DLD1 (cell line): ENCODE data around the gene SLC29A3.

Experiments
- in situ Hi-C: cut with HindIII; loops from 2 replicates; pipeline ENCODE4 v1.10.0; 2017; ENCODE audit warnings: low sequenced_read_pairs

Gene SLC29A3

DNA sequence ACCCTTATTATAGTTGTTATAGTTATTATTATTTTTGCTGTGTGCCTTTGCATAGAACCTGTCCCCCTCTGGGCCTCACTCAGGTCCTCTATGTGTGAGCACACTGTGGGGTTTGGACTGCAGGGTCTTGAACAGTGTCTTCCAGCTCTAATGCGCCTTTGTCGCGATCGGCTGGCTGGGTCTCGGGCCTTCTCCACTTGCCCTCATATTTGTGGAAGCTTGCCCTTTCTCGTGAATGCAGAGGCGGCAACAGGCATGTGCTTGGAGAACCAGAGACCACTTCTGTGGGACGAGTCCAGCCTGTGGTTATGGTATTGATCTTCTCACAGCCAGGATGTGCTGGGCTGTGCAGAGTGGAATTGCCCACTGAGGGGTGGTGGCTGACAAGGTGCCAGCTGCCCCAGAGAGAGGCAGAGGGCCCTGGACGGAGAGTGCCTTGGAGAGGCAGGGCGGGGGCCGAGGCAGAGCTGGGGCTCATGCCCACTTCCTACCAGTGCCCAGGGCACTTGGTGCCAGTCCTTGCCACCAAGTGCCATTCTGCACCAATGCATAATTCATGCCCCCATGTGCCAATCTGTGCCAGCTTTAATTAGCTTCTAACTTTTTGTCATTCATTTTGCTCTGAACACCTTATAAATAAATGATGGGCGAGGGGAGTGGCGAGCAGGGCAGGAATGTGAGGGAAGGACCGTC, 70.9 kb downstream of the SLC29A3 start:
- in situ Hi-C loops, result loop anchor here (25.0 kb wide), 2 partner anchors 322 to 447 kb away; partner anchors contain the start of gene C10orf105

DNA sequence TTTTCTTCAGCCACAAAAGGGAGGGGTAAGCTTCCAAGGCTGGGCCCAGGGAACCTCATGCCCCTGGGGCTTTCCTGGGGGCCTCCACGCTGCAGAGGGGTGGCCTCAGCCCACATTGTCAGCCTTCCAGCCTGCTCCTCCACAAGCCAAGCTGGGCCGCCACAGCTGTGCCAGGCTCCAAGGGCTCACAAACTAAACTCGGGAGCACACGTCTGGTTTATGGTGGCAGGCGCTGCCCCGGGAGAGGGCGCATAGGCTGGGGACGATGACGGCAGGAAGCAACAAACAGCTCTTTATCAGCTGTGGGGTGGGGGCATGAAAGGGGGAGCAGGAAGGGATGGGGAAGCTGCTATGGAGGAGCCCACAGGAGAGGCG, 71.4 kb downstream of the SLC29A3 start:
- in situ Hi-C loops, result loop anchor here (25.0 kb wide), 2 partner anchors 322 to 447 kb away; partner anchors contain the start of gene C10orf105

DNA sequence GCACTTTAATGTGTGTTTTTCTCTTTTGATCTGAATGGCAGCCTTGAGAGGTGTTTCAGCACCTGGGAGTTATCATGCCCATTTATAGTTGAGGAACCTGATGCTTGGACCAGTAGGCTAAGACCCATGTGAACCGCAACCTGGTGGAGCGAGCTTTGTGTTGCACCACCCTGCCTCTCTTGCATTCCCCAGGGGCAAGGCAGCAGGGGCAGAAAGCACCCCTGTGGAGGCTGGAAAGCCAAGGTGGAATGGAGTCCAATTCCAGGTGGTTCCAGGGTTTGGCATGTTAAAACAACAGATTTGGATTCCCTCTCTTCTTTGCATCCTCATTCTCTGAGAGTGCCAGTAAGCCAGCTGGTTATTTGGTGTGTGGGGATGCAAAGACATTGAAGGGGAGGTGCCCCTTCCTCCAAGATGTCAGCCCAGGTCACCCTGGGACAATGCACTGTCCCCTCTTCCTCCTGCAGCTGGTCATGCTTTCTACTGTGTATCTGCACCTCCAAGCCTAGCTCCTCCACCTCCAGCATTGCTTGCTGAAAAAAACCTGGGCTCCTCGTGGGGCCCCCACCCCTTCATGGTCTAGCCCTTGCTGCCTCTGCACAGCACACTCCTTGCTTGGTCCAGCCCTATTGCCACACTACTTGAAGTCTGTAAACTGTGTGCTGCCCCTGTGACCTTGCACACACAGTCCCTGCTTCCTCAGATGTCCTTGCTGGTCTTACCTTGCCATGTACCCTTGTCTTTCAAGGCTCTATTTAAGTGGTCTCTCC, 72.0 kb downstream of the SLC29A3 start:
- in situ Hi-C loops, result loop anchor here (25.0 kb wide), 2 partner anchors 321 to 446 kb away; partner anchors contain the start of gene C10orf105

DNA sequence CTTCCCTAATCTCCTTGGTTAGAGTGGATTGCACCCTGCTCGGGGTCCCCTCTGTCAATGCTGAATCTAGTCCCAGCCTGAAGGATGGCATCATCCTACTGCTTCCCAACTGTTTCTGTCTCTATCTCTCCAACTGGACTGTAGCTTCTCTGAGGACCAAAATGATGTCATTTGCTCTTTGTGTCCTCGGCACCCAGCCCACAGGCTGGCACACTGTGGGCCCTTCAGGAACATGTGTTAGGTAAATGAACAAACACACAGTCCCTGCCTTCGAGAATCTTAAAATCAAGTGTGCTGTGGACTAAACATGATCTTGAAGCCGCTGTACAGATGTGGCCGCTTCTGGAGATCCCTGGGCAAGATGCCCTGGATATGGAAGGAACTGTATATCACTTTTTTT, 72.6 kb downstream of the SLC29A3 start:
- in situ Hi-C loops, result loop anchor here (25.0 kb wide), 2 partner anchors 321 to 446 kb away; partner anchors contain the start of gene C10orf105

DNA sequence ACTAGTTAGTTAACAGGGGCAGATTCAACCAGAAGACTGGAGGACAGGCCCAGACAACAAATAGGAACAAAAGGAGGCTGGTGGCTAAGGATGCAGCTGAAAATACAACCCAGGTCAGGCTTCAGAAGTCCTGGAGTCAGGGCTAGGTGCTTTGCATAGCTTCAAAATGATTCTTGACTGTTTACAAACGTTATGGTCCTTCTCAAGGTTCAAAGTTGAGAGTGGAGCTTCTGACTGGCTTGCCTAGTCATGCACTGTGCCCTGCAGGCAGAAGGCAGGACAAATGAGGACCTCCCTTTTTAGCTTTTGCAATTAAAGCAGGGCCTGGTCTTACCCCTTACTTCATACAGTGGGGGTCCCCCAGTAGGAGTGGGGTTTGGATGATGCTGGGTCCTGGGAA, 73.2 kb downstream of the SLC29A3 start:
- in situ Hi-C loops, result loop anchor here (25.0 kb wide), 2 partner anchors 320 to 445 kb away; partner anchors contain the start of gene C10orf105

DNA sequence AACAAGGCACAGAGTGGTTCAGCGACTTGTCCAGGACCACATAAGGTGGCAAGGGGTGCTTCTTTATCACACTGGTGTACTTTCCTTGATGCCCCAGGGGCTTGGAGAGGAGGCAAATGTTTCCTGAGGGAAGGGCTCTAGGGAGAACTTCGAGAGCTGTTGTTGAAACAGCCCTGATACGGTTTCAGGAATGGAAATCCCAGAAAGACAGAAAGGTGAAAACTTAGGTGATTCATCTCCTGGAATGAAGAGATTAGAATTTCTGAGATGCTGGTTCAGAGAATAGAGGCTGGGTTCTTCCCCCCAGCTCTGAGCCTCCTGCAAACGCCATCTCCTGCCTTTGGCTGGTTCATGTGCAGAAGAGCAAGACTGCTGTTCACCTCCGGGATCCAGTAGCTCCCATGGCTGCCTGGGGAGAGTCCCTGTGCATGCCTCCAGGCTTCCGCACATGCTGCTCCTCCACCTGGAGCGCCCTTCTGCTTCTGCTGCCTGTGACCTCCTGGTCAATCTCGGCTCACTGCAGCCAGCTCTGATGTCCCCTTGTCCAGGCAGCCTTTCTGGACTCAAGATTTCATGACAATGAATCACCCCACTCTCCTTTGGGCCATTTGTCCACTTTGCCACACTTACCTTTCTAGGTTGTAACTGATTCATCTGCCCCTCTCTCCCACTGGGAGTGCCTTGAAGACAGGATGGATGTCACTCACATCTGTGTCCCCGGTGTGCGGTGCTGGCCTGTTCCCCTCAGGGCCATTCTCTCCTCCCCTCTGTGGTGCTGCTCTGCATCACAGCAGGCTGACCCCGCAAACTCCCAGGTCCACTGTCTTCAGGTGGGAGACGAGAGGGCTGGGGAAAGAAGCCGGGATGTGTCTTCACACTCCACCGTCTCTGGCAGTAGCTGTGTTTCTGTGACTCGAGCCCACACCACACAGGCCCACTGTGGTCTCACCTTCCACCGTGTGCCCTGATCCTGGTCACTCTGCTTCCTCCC, 74.0 kb downstream of the SLC29A3 start:
- in situ Hi-C loops, result loop anchor here (25.0 kb wide), 2 partner anchors 319 to 444 kb away; partner anchors contain the start of gene C10orf105

DNA sequence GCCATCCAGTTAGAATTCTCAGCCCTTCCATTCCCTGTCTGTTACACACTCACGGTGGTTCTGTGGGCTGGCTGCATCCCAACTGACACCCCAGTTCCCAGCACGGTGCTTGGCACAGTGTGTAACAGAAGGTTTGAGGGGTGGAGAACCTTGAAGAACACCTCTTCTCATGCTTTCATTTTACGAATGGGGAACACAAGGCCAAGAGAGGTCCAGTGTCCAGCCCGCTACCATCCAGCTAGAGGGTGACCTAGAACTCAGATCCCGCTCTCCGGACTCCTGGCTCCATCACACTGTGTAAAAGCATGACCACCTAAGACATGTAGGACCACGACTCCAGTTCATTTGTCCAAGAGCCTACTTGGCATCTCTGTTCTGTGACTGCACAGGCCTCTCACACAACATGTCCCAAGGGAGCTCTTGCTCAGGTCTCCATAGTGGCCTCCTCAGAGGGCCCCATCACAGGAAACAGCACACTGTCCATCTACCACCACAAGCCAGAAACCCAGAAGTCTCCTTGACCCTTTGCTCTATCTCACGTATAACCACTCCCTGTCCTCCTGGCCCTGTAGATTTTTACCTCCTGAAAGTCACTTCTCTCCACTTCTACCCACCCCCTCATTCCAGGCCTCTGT, 74.9 kb downstream of the SLC29A3 start:
- in situ Hi-C loops, result loop anchor here (25.0 kb wide), 2 partner anchors 318 to 443 kb away; partner anchors contain the start of gene C10orf105

DNA sequence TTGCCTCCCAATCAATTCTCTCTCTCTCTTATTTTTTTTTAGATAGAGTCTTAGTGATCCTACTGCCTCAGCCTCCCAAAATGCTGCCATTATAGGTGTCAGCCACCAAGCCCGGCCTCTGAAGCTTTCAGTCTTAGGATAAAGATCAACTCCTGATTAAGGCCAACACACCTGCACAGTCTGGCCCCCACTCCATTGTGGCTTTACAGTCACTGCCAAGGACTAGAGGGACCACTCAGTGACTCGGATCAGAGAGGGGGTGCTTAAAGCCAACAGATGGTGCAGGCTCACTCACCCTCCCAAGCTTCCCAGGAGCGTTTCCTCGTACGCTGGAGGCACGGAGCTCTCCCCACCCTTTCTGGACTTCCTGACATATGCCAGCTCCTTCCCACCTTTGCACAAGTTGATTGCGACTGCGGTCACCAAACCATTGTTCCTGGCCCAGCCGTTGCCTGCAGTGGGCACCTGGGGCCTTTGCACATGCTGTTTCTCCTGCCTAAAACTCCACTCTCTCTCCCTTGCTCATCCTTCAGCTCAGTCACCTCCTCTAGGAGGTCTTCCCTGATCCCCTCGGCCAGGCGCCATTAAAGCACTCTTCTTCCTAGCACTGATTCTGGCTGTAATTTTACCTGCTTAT, 76.0 kb downstream of the SLC29A3 start:
- in situ Hi-C loops, result loop anchor here (25.0 kb wide), 2 partner anchors 317 to 442 kb away; partner anchors contain the start of gene C10orf105

DNA sequence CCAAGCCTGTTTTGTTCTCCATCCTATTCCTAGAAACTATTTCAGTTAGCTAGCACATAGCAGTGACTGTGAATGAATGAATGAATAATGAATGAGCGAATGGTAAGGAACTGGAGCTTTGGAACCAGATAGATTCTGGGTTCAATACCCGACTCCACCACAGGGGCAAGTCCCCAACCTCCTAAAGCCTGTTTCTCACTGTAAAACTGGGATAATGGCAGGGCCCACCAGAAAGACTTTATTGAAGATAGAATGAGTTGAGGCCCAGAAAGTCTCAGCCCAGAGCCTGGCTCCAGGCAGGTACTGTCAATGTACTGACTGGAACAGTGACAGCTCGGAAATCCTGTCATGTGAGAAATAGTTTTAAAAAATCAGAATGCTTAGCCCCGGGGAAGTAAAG, 76.6 kb downstream of the SLC29A3 start:
- in situ Hi-C loops, result loop anchor here (25.0 kb wide), 2 partner anchors 317 to 442 kb away; partner anchors contain the start of gene C10orf105

DNA sequence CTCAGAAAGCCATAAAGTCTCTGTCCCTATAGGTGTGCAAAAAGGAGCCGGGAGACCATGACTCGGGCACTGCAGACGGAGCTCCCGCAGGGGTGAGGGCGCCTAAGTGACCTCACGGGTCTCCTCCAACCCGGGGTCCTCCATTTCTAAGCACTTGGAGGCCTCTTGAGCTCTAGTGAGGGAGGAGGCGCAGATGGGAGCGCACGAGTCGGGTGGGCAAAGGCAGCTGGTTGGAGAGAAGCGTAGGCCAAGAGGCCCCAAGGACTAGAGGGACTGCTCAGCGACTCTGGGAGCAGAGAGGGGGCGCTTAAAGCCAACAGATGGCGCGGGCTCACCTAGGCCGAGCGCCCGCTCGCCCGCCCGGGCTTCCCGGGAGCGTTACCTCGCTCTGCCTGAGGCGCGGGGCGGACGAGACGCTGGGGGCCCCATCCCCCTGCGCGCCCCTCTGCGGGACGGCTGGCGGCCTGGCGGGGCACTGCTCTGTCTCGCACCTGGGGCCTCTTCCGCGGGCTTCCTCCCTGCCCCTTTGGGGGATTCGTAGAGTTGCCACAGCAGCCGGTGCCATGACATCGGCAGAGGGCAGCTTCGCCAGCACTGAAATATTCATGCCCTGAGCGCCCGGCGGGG, 77.1 kb downstream of the SLC29A3 start:
- in situ Hi-C loops, result loop anchor here (25.0 kb wide), 2 partner anchors 316 to 441 kb away; partner anchors contain the start of gene C10orf105

DNA sequence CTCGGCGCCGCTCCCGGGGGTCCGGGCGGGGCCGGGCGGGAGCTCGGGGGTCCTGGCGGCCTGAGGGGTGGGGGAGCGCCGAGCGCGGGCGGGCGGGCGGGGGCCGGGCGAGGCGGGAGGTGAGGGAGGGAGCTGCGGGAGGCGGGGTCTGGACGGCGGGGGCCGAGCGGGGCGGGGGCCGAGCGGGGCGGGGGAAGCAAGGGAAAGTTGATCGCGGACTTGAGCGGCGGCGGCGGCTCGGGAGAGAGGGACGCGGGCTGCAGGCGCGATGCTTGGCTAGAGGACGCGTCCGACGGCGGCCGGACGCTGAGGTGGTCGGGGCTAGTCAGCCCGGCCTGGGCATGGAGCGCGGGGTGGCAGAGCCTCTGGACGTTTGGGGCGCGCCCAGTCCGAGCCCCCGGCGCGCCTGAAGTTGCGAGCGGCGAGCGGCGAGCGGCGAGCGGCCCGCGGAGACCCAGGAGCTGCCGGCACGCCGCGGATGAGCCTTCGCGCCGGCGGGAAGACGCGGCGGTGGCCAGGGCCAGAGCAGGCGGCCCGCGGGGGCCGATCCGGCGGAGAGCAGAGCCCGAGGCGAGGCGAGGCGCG, 77.7 kb downstream of the SLC29A3 start, which contains the start of gene CDH23:
Gene CDH23 (plus strand): TSS at position 210 of the 585 bp plus-strand sequence. CDS start 42,912 bp downstream, outside the sequence.
- in situ Hi-C loops, result loop anchor here (25.0 kb wide), 2 partner anchors 315 to 440 kb away; partner anchors contain the start of gene C10orf105

DNA sequence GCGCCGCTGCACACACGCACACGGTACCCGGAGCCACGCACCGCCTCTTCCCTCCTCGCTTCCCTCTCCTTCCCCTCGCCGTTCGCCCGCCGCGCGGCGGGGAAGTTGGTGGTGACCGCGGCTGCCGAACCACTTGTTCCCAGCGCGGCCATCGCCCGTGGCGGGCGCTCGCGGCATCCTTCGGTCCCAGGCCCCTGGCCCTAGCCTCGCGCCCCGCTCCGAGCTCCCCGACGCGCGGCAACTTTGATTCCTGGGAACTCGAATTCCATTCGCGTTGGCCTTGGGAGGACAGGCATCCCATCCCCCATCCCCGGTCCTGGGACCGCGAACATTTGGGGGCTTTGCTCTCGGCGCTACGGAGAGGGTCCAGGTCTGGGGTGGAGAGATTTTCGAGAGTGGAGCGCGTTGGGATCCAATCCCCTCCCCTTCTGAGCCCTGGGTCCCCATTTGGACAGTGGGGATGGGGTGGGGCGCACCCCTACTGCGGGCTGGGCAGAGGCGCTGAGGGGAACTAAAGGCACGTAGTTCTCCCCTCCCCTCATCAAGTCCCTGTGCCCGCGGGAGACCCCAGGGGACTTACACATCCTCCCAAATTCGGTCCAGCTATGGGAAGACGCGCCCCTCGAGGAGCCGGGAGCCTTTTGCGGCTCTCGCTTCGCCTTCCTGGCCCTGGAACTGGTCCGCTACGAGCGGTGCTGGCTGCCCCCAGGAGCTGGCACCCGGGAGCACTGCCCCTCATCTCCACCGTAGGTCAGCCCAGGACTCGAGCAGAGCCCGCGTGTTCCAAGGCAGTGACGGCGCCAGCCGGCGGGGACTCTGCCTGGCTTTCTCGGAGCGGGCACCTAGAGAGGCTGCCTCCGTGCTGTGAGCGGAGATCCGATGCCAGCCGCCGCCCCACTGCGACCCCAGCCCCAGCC, 78.5 kb downstream of the SLC29A3 start:
- in situ Hi-C loops, result loop anchor here (25.0 kb wide), 2 partner anchors 315 to 440 kb away; partner anchors contain the start of gene C10orf105

DNA sequence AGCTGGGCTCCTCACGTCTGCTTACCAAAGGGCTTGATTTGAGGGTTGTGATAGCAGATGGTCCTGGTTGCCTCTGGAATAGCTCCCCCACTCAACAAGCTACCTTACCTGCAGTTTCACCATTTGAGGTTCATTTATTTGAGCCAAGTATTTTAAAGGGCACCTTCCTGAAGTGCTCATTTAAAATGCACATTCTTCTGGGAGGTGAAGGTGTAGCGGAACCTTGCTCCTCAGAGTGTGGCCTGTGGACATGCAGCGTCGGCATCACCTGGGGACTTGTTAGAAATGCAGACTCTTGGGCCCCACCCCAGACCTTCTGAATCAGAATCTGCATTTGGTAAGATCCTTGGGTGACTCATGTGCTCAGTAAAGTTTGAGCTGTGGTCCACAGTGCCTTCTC, 79.9 kb downstream of the SLC29A3 start:
- in situ Hi-C loops, result loop anchor here (25.0 kb wide), 2 partner anchors 313 to 438 kb away; partner anchors contain the start of gene C10orf105

DNA sequence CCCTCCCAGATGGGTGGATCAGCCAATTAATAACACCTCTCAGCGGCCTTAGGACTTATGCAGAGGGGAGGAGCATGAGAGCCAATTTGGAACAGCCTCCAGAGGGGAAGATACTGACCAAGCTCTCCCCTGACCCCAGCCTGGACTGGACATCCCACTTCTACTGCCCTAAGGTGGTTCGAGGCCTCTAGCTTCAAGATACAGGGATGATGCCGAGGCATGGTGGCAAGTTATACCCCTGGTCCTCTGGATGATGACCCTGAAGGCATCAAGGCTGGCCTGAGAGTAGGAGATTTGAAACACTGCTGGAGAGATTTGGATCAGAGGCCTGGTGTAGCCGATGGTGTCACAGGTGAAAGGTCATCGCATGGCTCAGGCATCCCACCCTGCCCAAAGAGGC, 80.9 kb downstream of the SLC29A3 start:
- in situ Hi-C loops, result loop anchor here (25.0 kb wide), 2 partner anchors 312 to 437 kb away; partner anchors contain the start of gene C10orf105

DNA sequence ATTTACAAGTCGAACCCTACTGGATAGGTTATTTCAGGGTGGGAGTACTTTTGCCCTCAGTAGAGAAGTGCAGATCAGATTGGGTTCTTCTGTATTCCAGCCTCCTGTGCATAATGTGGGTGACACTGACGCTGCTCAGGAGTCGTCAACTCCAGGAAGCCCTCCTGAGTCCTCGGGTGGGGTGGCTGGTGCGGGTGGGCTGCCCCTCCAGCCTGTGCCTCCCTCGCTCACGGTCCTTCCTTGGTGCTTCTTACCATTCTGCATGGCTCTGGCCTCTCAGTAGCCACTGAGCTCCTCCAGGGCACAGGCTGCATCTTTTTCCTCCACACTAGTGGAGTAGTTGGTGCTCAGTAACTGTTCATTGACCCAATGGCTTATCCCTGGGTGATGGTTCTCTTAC, 82.0 kb downstream of the SLC29A3 start:
- in situ Hi-C loops, result no loop called here

DNA sequence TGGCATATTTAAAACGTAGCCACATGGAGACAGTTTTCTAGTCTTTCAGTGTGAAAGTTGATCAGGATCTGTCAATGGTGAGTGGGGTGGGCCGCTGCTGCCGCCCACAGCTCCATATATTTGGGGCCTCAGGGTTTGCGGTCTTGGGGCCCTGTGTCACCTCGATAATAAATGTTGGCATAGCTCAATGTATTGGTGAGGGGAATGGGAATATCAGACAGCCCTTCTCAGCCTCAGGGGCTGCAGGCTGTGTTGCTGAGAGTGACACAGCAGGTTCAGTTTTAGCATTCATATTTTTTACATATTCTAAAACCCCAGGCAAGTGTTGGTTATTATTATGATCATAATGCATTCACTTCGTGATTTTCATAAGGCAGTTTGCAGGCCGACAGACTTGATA, 82.9 kb downstream of the SLC29A3 start:
- in situ Hi-C loops, result no loop called here
